DOHH2 (cell line): ENCODE measurements around the gene ARF6.

Experiments
- EZH2phosphoT487 ChIP-seq: fragments of 200-600 bp; sonication (generic); IDR thresholded peaks from 2 replicates; pipeline ENCODE4 v1.6.1; 2017; ENCODE audit warnings: borderline replicate concordance, mild to moderate bottlenecking, antibody characterized with exemption, low read length, moderate library complexity, mixed read lengths
- TF ChIP-seq, protein P1 (sequence below): fragments of 200-600 bp; sonication (generic); IDR thresholded peaks from one replicate; pipeline ENCODE4 v1.5.1; 2014; ENCODE audit warnings: antibody characterized with exemption, mild to moderate bottlenecking, low read depth, low read length; ENCODE audit not compliant: poor library complexity, severe bottlenecking

DNA sequence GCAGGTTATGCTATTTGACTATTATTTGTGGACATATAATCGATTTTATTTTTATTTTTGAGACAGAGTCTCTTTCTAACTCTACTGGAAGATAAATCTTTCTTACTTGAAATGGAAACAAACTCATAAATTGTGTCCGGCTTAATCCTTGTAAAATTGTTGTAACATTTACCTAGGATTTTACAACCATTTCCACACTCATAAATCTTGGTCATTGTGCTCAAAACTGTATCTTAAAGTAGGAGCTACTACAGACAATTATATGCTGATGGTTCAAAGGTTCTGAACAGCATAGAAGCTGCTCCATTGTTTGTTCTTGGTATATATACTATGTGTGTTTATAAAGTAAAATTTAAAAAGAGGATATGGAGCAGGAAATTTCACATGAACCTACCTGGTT lies 4.6 kb upstream of the ARF6 start:
- TF ChIP-seq, protein P1, sequence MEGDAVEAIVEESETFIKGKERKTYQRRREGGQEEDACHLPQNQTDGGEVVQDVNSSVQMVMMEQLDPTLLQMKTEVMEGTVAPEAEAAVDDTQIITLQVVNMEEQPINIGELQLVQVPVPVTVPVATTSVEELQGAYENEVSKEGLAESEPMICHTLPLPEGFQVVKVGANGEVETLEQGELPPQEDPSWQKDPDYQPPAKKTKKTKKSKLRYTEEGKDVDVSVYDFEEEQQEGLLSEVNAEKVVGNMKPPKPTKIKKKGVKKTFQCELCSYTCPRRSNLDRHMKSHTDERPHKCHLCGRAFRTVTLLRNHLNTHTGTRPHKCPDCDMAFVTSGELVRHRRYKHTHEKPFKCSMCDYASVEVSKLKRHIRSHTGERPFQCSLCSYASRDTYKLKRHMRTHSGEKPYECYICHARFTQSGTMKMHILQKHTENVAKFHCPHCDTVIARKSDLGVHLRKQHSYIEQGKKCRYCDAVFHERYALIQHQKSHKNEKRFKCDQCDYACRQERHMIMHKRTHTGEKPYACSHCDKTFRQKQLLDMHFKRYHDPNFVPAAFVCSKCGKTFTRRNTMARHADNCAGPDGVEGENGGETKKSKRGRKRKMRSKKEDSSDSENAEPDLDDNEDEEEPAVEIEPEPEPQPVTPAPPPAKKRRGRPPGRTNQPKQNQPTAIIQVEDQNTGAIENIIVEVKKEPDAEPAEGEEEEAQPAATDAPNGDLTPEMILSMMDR = no peak
- TF ChIP-seq EZH2phosphoT487 = no peak
